KOPT-K1 (cell line): ENCODE results near the gene NPR2.

Experiments
- H3K27ac ChIP-seq: fragments of 200-600 bp; sonication (generic); 2 replicates; pipeline ENCODE4 v1.5.1; 2016; ENCODE audit warnings: antibody characterized with exemption, mild to moderate bottlenecking, low read depth, low read length; ENCODE audit not compliant: poor library complexity, severe bottlenecking
- H3K36me3 ChIP-seq: fragments of 200-600 bp; sonication (generic); 2 replicates; pipeline ENCODE4 v1.5.1; 2017; ENCODE audit warnings: antibody characterized with exemption, mild to moderate bottlenecking, low read length, moderate library complexity; ENCODE audit not compliant: insufficient read depth
- H3K9me3 ChIP-seq: fragments of 200-600 bp; sonication (generic); 2 replicates; pipeline ENCODE4 v1.5.1; 2017; ENCODE audit warnings: antibody characterized with exemption, low read length, mild to moderate bottlenecking; ENCODE audit not compliant: insufficient read depth, poor library complexity, severe bottlenecking

NPR2 gene

GRCh38 chr9:35791297-35791921 lies at the start of gene NPR2:
Gene NPR2 (plus strand): TSS chr9:35791591. CDS start chr9:35792409, 818 bp downstream.
- Histone ChIP-seq H3K36me3 (no peaks in the 10 kb centered on the region; the same call in 1 of the 2 replicates), H3K27ac (no peak within 1 kb of the TSS), H3K9me3 (no peaks in the 10 kb centered on the region)

GRCh38 chr9:35741740-35742139 lies 49.7 kb upstream of the NPR2 start:
- H3K27ac ChIP-seq: no peak overlapping the region
- H3K9me3 ChIP-seq: no peaks in the 10 kb centered on the region
- H3K36me3 ChIP-seq: peaks cover 66% of the 10 kb centered on the region

- H3K27ac ChIP-seq: no peak overlapping the region
- peaks cover 49% of the 10 kb centered on the region for H3K36me3 ChIP-seq
- H3K9me3 ChIP-seq: no peaks in the 10 kb centered on the region
Observed at GRCh38 chr9:35743452-35743851, 47.9 kb upstream of the NPR2 start.

- peaks cover 44% of the 10 kb centered on the region for H3K36me3 ChIP-seq
- no peaks in the 10 kb centered on the region for H3K9me3 ChIP-seq
- no peak overlapping the region for H3K27ac ChIP-seq
Observed at GRCh38 chr9:35743880-35744518, 47.4 kb upstream of the NPR2 start.

GRCh38 chr9:35745569-35745968 lies 45.8 kb upstream of the NPR2 start:
- Histone ChIP-seq H3K36me3 (peaks cover 28% of the 10 kb centered on the region), H3K9me3 (no peaks in the 10 kb centered on the region)

GRCh38 chr9:35746583-35746982 lies 44.8 kb upstream of the NPR2 start:
- Histone ChIP-seq H3K36me3 (peaks cover 23% of the 10 kb centered on the region), H3K9me3 (no peaks in the 10 kb centered on the region), H3K27ac (no peak overlapping the region)

More at GRCh38 chr9:35745569-35745968, 45.8 kb upstream of the NPR2 start:
- H3K27ac ChIP-seq: no peak overlapping the region

- peaks cover 28% of the 10 kb centered on the region for H3K36me3 ChIP-seq
- H3K9me3 ChIP-seq: no peaks in the 10 kb centered on the region
- H3K27ac ChIP-seq: peak overlapping the region; percentile 59
Observed at GRCh38 chr9:35748242-35748857, 43.0 kb upstream of the NPR2 start.

- Histone ChIP-seq H3K9me3 (no peaks in the 10 kb centered on the region), H3K27ac (peak within 1 kb of the TSS; percentile 59), H3K36me3 (peaks cover 22% of the 10 kb centered on the region)
Observed at GRCh38 chr9:35748858-35749514, 42.4 kb upstream of the NPR2 start, which contains the start of the genes GBA2 and RGP1. Gene GBA2 (minus strand): TSS chr9:35749228. CDS start chr9:35748704, 524 bp downstream. Gene RGP1 (plus strand): TSS chr9:35749287. CDS start chr9:35749756, 469 bp downstream.

- Histone ChIP-seq H3K9me3 (no peaks in the 10 kb centered on the region), H3K36me3 (peaks cover 15% of the 10 kb centered on the region; the same call in 1 of the 2 replicates), H3K27ac (peak overlapping the region; percentile 59)
Observed at GRCh38 chr9:35749515-35750255, 41.7 kb upstream of the NPR2 start.

- no peaks in the 10 kb centered on the region for H3K9me3 ChIP-seq
- peaks cover 13% of the 10 kb centered on the region; the same call in 1 of the 2 replicates for H3K36me3 ChIP-seq
- H3K27ac ChIP-seq: no peak overlapping the region
Observed at GRCh38 chr9:35750256-35750531, 41.2 kb upstream of the NPR2 start.

- peaks cover 13% of the 10 kb centered on the region; the same call in 1 of the 2 replicates for H3K36me3 ChIP-seq
- H3K27ac ChIP-seq: no peak overlapping the region
- H3K9me3 ChIP-seq: no peaks in the 10 kb centered on the region
Observed at GRCh38 chr9:35753466-35753865, 37.9 kb upstream of the NPR2 start.

- Histone ChIP-seq H3K27ac (no peak within 1 kb of the TSS), H3K9me3 (no peaks in the 10 kb centered on the region), H3K36me3 (peaks cover 13% of the 10 kb centered on the region; the same call in 1 of the 2 replicates)
Observed at GRCh38 chr9:35754264-35754663, 37.1 kb upstream of the NPR2 start, which contains the start of gene MSMP. Gene MSMP (minus strand): TSS chr9:35754276. CDS start chr9:35754129, 147 bp downstream.

- peaks cover 13% of the 10 kb centered on the region; the same call in 1 of the 2 replicates for H3K36me3 ChIP-seq
- H3K27ac ChIP-seq: no peak overlapping the region
- no peaks in the 10 kb centered on the region for H3K9me3 ChIP-seq
Observed at GRCh38 chr9:35755071-35755470, 36.3 kb upstream of the NPR2 start.
